GM21528 (cell line): ENCODE data around the gene MPND.
"Not testable (repeated sequence)": the region's sequence is repeated elsewhere in the genome, so short reads cannot be mapped to it uniquely, and the experiment has no call there.

Experiments used
- ATAC-seq: cut with Tn5 transposase; IDR thresholded peaks from one replicate; pipeline ENCODE4 v1.9.1; 2021; ENCODE audit warnings: mild to moderate bottlenecking, moderate library complexity; ENCODE audit not compliant: unreplicated experiment, low FRiP score

Gene MPND

DNA sequence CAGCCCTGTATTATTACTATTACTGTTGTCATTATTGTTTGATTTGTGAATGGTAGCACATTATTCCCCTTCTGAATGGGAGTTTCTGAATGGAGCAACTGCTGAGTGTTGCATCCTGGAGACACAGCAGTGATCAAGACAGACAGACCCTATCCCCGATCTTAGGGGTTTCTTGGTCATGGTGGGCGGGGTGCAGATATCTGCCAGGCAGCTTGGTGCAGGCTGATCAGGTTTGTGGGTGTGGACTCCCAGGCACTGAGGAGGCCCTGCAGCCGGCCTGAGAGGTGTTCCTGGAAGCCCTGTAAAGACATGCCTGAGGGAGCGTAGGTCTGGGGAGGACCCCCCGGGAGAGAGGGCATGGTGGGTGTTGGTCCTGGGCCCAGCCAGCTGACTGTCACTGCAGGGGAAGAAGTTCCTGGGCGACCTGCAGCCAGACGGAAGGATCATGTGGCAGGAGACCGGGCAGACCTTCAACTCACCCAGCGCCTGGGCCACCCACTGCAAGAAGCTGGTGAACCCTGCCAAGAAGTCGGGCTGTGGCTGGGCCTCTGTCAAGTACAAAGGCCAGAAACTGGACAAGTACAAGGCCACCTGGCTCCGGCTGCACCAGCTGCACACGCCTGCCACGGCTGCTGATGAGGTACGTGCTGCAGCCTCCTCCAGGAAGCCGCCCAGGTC lies 2.1 kb downstream of the MPND start:
- ATAC-seq = no peak

- ATAC-seq = no peak
These were observed 2.6 kb downstream of the MPND start for GRCh38 chr19:4346020-4346383.

GRCh38 chr19:4347521-4347920 lies 4.2 kb downstream of the MPND start:
- ATAC-seq = no peak

GRCh38 chr19:4349225-4349624 lies 5.9 kb downstream of the MPND start:
- not testable (repeated sequence) for ATAC-seq

DNA sequence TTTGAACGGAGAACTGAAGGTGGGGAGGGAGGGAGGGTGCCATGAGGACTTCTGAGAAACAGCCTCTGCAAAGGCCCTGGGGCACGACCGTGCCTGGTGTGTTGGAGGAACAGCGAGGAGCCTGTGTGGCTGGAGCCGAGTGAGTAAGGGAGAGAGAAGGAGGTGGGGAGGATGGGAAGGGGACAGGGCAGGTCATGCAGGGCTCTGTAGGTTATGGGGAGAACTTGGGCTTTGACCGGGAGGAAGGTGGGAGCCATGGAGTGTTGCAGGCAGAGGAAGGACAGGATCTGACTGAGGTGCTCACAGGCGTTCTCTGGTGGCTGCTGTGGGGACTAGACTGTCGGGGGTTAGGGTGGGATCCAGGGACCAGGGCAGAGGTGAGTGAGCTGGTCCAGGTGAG lies 6.7 kb downstream of the MPND start:
- no peak for ATAC-seq

GRCh38 chr19:4350726-4351125 lies 7.4 kb downstream of the MPND start:
- no peak for ATAC-seq

DNA sequence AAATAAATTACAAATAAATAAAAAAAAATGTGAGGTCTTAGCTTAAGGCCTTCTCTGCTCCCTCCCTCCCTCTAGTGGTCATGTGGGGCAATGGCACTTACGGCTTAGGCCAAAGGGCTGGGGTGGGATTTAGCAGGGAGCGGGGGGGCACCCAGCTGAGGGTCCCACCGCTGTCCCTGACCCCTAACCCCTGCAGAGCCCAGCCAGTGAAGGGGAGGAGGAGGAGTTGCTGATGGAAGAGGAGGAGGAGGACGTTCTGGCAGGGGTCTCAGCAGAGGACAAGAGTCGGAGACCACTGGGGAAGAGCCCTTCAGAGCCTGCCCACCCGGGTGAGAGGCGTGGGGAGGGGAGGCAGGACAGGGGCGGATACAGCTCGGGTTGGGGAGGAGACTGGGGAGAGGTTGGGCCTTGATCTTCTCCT lies 9.3 kb downstream of the MPND start:
- ATAC-seq = no peak

DNA sequence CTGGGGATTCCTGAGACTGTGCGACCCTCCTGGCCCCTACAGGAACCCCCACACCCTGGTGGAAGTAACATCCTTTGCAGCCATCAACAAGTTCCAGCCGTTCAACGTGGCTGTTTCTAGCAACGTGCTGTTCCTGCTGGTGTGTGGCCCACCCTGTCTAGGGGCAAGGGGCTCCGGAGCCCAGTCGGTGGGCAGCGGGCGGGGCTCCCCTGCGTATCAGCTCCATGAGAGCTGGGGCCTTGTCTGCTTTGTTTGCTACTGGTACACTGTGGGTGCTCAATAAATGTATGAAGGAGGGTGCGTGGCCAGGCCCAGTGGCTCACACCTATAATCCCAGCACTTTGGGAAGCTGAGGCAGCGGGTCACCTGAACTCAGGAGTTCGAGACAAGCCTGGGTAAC lies 10.9 kb downstream of the MPND start:
- ATAC-seq = no peak

GRCh38 chr19:4354897-4355296 lies 11.5 kb downstream of the MPND start:
- no peak for ATAC-seq

GRCh38 chr19:4357095-4357797 lies 13.9 kb downstream of the MPND start:
- no peak for ATAC-seq

DNA sequence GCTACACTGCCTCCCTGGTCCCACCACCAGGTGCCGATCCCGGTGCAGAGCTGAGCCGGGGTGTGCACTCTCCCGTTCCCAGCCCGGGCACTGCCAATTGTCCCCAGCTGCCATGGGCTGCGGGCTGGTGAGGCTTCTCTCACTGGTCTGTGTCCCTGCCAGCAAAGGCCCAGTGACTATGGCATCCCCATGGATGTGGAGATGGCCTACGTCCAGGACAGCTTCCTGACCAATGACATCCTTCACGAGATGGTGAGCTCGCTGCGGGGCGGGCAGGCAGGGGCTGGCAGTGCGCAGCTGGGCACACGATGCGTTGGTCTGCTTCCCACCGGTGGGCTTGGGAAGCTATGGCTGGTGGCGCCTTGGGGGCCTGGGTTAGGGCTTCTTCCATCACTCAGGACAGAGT lies 14.6 kb downstream of the MPND start:
- ATAC-seq = no peak

- no peak for ATAC-seq
These were observed 15.6 kb downstream of the MPND start for GRCh38 chr19:4358709-4359626.

- no peak for ATAC-seq
These were observed 16.3 kb downstream of the MPND start for GRCh38 chr19:4359627-4360000.

DNA sequence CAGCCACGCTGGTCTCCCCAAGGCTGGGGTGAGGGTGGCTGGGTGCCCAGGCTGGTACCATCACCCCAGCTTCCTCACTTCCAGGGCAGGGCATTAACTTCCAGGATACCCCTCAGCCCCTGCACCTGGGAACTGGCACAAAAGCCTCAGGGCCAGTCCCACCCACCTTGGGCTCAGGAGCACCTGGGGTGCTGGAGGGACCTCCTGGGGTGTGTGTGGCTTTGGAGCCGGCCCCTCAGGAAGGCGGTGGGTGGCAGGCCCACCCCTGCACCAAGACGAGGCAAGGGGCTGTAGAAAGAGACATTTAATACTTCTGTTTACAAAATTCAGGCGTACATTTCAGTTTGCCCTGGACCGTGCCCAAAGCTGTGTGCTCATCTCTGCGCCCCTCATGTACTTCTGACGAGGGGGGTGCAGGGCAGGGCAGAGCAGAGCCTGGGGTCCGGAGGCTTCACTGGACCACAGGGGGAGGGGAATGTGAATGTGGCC lies 16.8 kb downstream of the MPND start:
- ATAC-seq = no peak

GRCh38 chr19:4360641-4361151 lies 17.3 kb downstream of the MPND start:
- ATAC-seq = no peak

DNA sequence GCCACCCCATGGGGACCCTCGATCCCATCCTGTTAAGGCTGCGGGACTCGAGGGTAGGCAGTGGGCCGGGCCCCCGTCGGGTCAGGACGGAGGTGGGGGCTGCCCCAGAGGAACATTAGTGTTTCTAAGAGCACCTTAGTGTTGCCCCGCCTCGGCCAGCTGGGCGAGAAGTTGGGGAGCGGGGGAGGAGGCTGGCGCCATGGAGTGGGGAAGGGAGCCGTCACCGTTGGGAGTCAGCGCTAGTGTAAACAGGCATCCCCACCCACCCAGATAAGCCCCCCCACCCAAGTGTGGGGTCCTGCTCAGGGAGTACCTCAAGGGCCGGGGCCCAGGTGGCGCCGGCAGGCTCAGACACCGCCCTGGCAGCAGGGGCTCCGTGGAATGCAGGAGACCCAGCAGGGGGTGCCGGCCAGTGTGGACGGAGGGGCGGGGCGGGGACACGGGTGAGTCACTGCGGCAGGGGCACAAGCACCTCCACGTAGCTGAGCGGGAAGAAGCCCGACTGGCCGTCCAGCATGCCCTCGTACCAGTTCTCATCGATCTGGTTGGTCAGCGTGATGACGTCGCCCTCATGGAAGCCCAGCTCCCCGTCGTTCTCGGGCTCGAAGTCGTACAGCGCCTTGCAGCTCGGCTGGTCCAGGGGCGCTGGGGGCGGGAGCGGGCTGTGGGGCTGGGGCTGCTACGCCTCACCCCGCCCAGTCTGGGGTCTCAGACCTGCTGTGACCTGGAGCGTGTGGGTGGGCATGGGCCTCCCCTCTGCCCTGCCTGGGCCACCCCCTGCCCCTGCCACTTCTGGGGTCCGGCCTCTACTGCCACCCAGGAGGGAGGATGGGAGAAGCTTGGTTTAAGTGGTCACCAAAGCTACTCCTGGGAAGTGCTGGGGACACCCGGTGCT lies 18.0 kb downstream of the MPND start:
- no peak for ATAC-seq

DNA sequence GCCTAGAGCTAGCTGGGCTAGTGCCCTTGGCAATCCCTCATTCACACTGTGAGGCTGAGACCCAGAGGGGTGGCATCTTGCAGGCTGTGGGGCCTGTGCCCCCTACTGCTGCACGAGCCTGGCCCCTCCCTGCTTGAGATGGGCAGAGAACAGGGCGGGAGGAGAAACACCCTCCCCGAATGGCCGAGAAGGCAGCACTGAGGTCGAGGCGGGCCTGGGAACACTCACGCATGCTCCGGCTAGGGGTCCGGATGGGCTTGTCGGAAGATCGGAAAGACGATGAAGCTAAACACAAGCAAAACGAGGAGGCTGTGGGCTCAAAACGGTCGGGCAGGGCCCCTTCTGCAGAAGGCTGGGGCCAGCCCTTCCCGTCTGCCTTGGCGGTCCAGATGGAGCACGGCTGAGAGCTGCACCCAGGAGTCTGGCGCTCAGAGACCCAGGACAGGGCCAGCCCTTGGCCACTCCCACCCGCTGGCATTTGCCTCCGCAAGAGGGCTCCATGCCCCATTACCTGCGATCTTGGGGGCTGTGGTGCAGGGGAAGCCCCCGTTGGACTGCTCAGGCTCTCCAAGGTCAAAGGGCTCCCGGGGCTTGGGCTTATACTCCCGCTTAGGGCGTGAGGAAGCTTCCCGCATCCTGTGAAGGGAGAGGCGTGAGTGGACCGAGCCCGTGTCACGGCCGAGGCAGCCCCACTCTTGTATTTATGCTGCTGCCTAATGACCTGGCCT lies 18.9 kb downstream of the MPND start:
- no peak for ATAC-seq

DNA sequence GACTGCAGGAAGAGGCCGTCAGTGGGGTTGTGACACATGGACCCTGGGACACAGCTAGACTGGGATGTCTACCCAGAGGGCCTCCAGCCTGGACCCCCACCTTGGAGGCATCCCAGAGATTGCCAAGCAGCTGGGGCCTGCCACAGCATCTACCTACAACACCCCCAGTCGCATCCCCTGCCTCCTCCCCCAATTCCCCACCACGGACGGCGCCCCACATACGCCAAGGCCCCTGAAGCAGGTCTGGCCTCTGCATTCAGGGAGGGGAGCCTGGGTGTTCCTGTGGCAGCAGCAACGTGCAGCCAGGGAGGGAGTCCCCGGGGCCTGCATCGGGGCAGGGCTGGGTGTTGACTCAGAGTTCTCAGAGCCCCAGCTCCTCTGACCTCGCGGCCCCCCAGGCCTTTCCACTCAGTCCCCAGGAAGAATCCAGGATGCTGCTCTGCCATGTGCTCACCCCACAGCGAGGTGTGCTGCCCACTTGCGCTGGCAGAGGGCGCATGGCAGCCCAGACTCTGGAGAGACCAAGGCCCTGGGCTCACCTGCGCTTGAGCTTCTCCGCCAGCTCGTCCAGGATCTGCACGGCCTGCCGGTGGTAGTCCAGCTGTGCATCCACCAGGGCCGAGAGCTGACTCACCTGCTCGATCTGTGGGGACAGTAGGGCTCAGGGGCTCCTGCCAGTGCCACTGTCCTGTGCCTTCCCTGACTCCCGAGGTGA lies 19.6 kb downstream of the MPND start:
- ATAC-seq = no peak
